GM12878 (cell line): ENCODE measurements around the gene PAXX. TPM values are rescaled to one million over a fixed set of nuclear protein-coding genes. Genes with fewer than 3 reads are reported as not detected.

Experiments used
- ATAC-seq: fragments of 200-7000 bp; cut with Tn5 transposase; 3 replicates; pipeline ENCODE4 v1.9.1; 2020; ENCODE audit warnings: mild to moderate bottlenecking, moderate library complexity
- BruUV-seq: library from RNA; stranded (reverse); fragments of 400-500 nt; replicated peaks from 2 replicates; lab custom pipeline; 2021; lab: Mats Ljungman, UMichigan
- CTCF ChIA-PET: fragments of 300-600 bp; sonication (Branson Sonifier 250); formaldehyde crosslinking; extraction: SDS; loops from one replicate; lab custom pipeline; 2021; ENCODE audit warnings: inconsistent platforms; lab: Yijun Ruan, JAX
- POLR2A ChIA-PET: fragments of 350-600 bp; formaldehyde crosslinking; extraction: SDS; loops from one replicate; lab custom pipeline; 2021; ENCODE audit warnings: inconsistent platforms; lab: Charles Lee
- RAD21 ChIA-PET: fragments of 300-600 bp; sonication (Branson Sonifier 250); formaldehyde crosslinking; loops from one replicate; lab custom pipeline; 2023; ENCODE audit warnings: antibody characterized with exemption; ENCODE audit not compliant: unreplicated experiment; lab: Charles Lee
- SMC1A ChIA-PET: fragments of 300-600 bp; sonication (Branson Sonifier 250); formaldehyde crosslinking; loops from one replicate; lab custom pipeline; 2023; ENCODE audit not compliant: unreplicated experiment, uncharacterized antibody; lab: Charles Lee
- DNase-seq: peaks from one replicate; pipeline ENCODE4 v3.0.0-alpha.2; 2011; ENCODE audit warnings: low read depth, low spot score
- FAIRE-seq: peaks from 3 replicates; lab custom pipeline; 2011; peaks lifted over from hg19 to GRCh38; lab: Jason Lieb, UNC
- H2AFZ ChIP-seq: 2 replicates; pipeline ENCODE4 v1.6.0; 2011; ENCODE audit warnings: low read depth, low read length, control low read depth; ENCODE audit not compliant: control insufficient read depth
- H3K27ac ChIP-seq: 2 replicates; pipeline ENCODE4 v1.5.1; 2011; ENCODE audit warnings: control low read depth; ENCODE audit not compliant: control insufficient read depth, insufficient read depth
- H3K27me3 ChIP-seq, 2 experiments: replicated peaks in 1 of 2; 2 replicates each; pipeline versions ENCODE4 v1.6.0 to v1.6.1; 2011; ENCODE audit warnings: low read length in 1 of 2; ENCODE audit not compliant: control insufficient read depth in 2 of 2, insufficient read depth in 2 of 2
- H3K36me3 ChIP-seq, 2 experiments: 2 replicates each; pipeline ENCODE4 v1.5.1; 2011; ENCODE audit warnings: low read length in 1 of 2; ENCODE audit not compliant: control insufficient read depth in 2 of 2, insufficient read depth in 2 of 2
- H3K4me1 ChIP-seq: 2 replicates; pipeline ENCODE4 v1.6.1; 2011; ENCODE audit warnings: mild to moderate bottlenecking, low read length, moderate library complexity, mixed read lengths; ENCODE audit not compliant: control insufficient read depth, insufficient read depth
- H3K4me2 ChIP-seq: 2 replicates; pipeline ENCODE4 v1.6.0; 2011; ENCODE audit warnings: control low read depth; ENCODE audit not compliant: control insufficient read depth, insufficient read depth
- H3K4me3 ChIP-seq: fragments of 200-600 bp; sonication (generic); 2 replicates; pipeline ENCODE4 v1.5.1; 2016
- H3K79me2 ChIP-seq: 2 replicates; pipeline ENCODE4 v1.6.0; 2011; ENCODE audit warnings: low read length; ENCODE audit not compliant: control insufficient read depth, insufficient read depth
- H3K9ac ChIP-seq: 2 replicates; pipeline ENCODE4 v1.8.0; 2011; ENCODE audit warnings: low read length, control low read depth, mixed read lengths; ENCODE audit not compliant: control insufficient read depth, insufficient read depth
- H3K9me3 ChIP-seq: replicated peaks from 3 replicates; pipeline ENCODE4 v1.5.1; 2011; ENCODE audit warnings: mild to moderate bottlenecking, low read length; ENCODE audit not compliant: control insufficient read depth, insufficient read depth
- H4K20me1 ChIP-seq: 2 replicates; pipeline ENCODE4 v1.6.0; 2011; ENCODE audit not compliant: control insufficient read depth, insufficient read depth
- CHD4 ChIP-seq: fragments of 200-600 bp; sonication (generic); IDR thresholded peaks from 2 replicates; pipeline ENCODE4 v1.6.1; 2016; ENCODE audit warnings: mild to moderate bottlenecking
- NFXL1 ChIP-seq: fragments of 450-650 bp; IDR thresholded peaks from 2 replicates; pipeline ENCODE4 v1.6.1; 2017; ENCODE audit warnings: antibody characterized with exemption, mild to moderate bottlenecking, borderline replicate concordance
- NR2C2 ChIP-seq: IDR thresholded peaks from 2 replicates; pipeline ENCODE4 v1.6.1; 2011; ENCODE audit warnings: borderline replicate concordance, low read depth; ENCODE audit not compliant: control insufficient read depth, insufficient read length
- NR2F1 ChIP-seq: fragments of 450-650 bp; conservative IDR thresholded peaks from 2 replicates; pipeline ENCODE4 v1.6.1; 2017; ENCODE audit warnings: mild to moderate bottlenecking
- POU2F2 ChIP-seq: IDR thresholded peaks from 3 replicates; pipeline ENCODE4 v1.6.1; 2011; ENCODE audit warnings: low read depth, mild to moderate bottlenecking, low read length, borderline replicate concordance
- REST ChIP-seq: IDR thresholded peaks from 2 replicates; pipeline ENCODE4 v1.6.1; 2012; ENCODE audit warnings: mild to moderate bottlenecking, low read depth, low read length
- SP1 ChIP-seq: IDR thresholded peaks from one replicate; pipeline ENCODE4 v1.6.1; 2011; ENCODE audit warnings: low read depth, low read length
- SRF ChIP-seq, 2 experiments: IDR thresholded peaks; 2 replicates each; pipeline ENCODE4 v1.6.1; 2011; ENCODE audit warnings: low read depth in 2 of 2, low read length in 2 of 2, mild to moderate bottlenecking in 1 of 2, moderate library complexity in 1 of 2
- USF1 ChIP-seq: IDR thresholded peaks from 2 replicates; pipeline ENCODE4 v1.6.1; 2011; ENCODE audit warnings: borderline replicate concordance, low read depth, mild to moderate bottlenecking, moderate library complexity, mixed read lengths, low read length; ENCODE audit not compliant: insufficient read depth; ENCODE audit errors: extremely low read length
- ZNF687 ChIP-seq: fragments of 450-650 bp; IDR thresholded peaks from 2 replicates; pipeline ENCODE4 v1.6.1; 2017; ENCODE audit warnings: mild to moderate bottlenecking, moderate library complexity
- WGBS: methylation state at CpG from one replicate; pipeline ENCODE4 v1.1.6; 2016; ENCODE audit warnings: low lambda C conversion rate; ENCODE audit not compliant: insufficient replicate concordance, insufficient coverage; ENCODE audit errors: missing lambda C conversion rate; 5-methylcytosine and 5-hydroxymethylcytosine counted together
- in situ Hi-C: fragments of 300-500 bp; cut with MboI; formaldehyde crosslinking; loops from 9 replicates; pipeline ENCODE4 v1.14.3; 2018; ENCODE audit warnings: mixed read lengths
- intact Hi-C: fragments of 100-400 bp; cut with micrococcal nuclease; formaldehyde crosslinking; loops from one replicate; pipeline ENCODE4 v1.14.2; 2022; ENCODE audit not compliant: unreplicated experiment
- polyA plus RNA-seq, 11 experiments: library from polyadenylated mRNA; depleted of rRNA in 4 of 11; unstranded in 6 of 11; stranded (reverse) in 5 of 11; fragments of >200 nt; fragmentation: Nextera tagmentation in 4 of 11; fragmentation: Illumina TruSeq in 1 of 11; extraction: Ambion mirVana in 4 of 11; extraction: Trizol in 1 of 11; gene quantifications; 1 replicate in 1 of 11; 2 replicates in 10 of 11; pipeline versions ENCODE4 v1.2.1 to v1.2.3, GENCODE V29; 2011 to 2016; ENCODE audit warnings: inconsistent platforms in 2 of 11, missing spikeins in 2 of 11, low read depth in 1 of 11
- total RNA-seq, 4 experiments: library from RNA; depleted of rRNA in 3 of 4; stranded (reverse); fragments of >200 nt in 3 of 4; fragmentation: Illumina TruSeq in 1 of 4; extraction: Trizol in 1 of 4; gene quantifications; 2 replicates each; pipeline versions ENCODE4 v1.2.1 to v1.2.3, GENCODE V29; 2013 to 2021

Gene PAXX
- total and polyA plus RNA-seq, 10 of the 15 experiments (the other 5 are each of a cell fraction or from before 2014, with no cell fraction given) = 0.18 to 60.6 (median 29.5) TPM

GRCh38 chr9:136992819-136993369 lies 672 bp downstream of the PAXX start:
- CTCF ChIA-PET = interaction anchor here (1.0 to 3.3 kb wide), 7 partner anchors 9 to 75 kb away, joined by 3 to 17 read pairs (median 5); no protein-coding TSS in a partner anchor
- POLR2A ChIA-PET = interaction anchor here (1.2 to 1.5 kb wide), 4 partner anchors 27 to 248 kb away, joined by 3 to 4 read pairs (median 4); partner anchors contain the start of gene TUBB4B
- BruUV-seq = no TSS peak
- H3K9me3 ChIP-seq = no peaks in the 10 kb centered on the region; the same call in 2 of the 3 replicates
- RAD21 ChIA-PET = interaction anchor here (1.3 to 1.7 kb wide), 2 partner anchors 45 to 226 kb away, joined by 3 to 8 read pairs; no protein-coding TSS in a partner anchor
- peak overlapping the region; percentile 66 for H3K9ac ChIP-seq
- H3K36me3 ChIP-seq = no peaks in the 10 kb centered on the region
- FAIRE-seq (no peak), DNase-seq (no peak), ATAC-seq (no peak; the same call in 2 of the 3 replicates)
- H3K4me1 ChIP-seq = peaks cover 27% of the 10 kb centered on the region
- intact Hi-C loops (no loop called here), in situ Hi-C loops (no loop called here)
- no peaks in the 10 kb centered on the region for H4K20me1 ChIP-seq
- peak overlapping the region; percentile 99 for H3K4me2 ChIP-seq
- peaks cover 2 to 5% of the 10 kb centered on the region in 2 experiments; a peak in 3 of 4 replicates for H3K27me3 ChIP-seq
- SMC1A ChIA-PET = interaction anchor here (1.1 kb wide), 1 partner anchor 45 kb away, joined by 4 read pairs; no protein-coding TSS in a partner anchor
- H2AFZ ChIP-seq = peak overlapping the region; percentile 92
- peak overlapping the region; percentile 73 for H3K4me3 ChIP-seq
- H3K79me2 ChIP-seq = no peaks in the 10 kb centered on the region; the same call in 1 of the 2 replicates
- 33% methylated on average over 18 of the region's 18 CpGs for WGBS
- peak overlapping the region; percentile 63 for H3K27ac ChIP-seq
- TF ChIP-seq ZNF687 (no peak), NFXL1 (peak; percentile 91), POU2F2 (no peak), SP1 (no peak), CHD4 (no peak), NR2C2 (no peak), SRF (IDR thresholded peaks at IDR 0.05; ENCODE audit: low read depth in 2 of 2, low read length in 2 of 2) (no peak), USF1 (no peak), REST (peak; percentile 23; the same call in 1 of the 2 replicates), NR2F1 (0 out of 2 replicates have a peak, but pooled peaks have one; percentile 47)
